Measurements from ENCODE around the gene PDE3B. TPM values are rescaled to one million over a fixed set of nuclear protein-coding genes. Genes with fewer than 3 reads are reported as not detected.

Gene PDE3B
- total RNA-seq, 3 donors from 2014 or later, result 13.0 to 17.8 (median 17.0) TPM

Other genes with a start within 250 kb of the PDE3B start
- gene COPB1, start 144.0 kb upstream of the PDE3B start, total RNA-seq, result 100 to 1,000 TPM; 102 to 123 (median 104) TPM
- 100 to 1,000 TPM; 371 to 419 (median 397) TPM for gene PSMA1, start 123.4 kb upstream of the PDE3B start, total RNA-seq
- gene CYP2R1, start 248.4 kb downstream of the PDE3B start, total RNA-seq, result 1 to 10 TPM; 3.3 to 5.3 (median 4.1) TPM